ENCODE measurements around the gene PNKP.
A peak's percentile ranks its signal among the peaks of the same experiment; 100 is the strongest.

The PNKP gene

DNA sequence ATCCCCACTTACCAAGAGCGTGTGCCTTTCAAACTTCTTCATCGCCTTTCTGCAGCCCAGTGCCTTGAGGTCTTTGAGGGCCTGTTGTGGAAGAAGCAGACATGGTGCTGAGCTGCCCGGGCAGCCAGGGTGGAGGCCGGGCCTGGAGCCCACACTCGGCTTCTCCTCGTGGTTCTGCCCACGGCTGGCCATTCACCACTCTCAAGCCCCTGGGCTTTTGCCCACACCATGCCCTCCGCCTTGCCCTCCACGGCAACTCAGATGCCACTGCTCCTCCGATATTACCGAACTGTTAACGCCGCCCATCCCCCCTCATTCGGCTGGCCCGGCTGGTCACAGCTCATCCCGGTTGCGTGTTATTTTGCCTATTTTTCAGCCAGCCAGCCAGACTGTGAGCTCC is 24.0 kb upstream of the PNKP start:
- Histone ChIP-seq H3K4me3 (no peak overlapping the region), H3K27ac (peak overlapping the region in 4 of 21 experiments; percentile 12 to 49 (median 35))

DNA sequence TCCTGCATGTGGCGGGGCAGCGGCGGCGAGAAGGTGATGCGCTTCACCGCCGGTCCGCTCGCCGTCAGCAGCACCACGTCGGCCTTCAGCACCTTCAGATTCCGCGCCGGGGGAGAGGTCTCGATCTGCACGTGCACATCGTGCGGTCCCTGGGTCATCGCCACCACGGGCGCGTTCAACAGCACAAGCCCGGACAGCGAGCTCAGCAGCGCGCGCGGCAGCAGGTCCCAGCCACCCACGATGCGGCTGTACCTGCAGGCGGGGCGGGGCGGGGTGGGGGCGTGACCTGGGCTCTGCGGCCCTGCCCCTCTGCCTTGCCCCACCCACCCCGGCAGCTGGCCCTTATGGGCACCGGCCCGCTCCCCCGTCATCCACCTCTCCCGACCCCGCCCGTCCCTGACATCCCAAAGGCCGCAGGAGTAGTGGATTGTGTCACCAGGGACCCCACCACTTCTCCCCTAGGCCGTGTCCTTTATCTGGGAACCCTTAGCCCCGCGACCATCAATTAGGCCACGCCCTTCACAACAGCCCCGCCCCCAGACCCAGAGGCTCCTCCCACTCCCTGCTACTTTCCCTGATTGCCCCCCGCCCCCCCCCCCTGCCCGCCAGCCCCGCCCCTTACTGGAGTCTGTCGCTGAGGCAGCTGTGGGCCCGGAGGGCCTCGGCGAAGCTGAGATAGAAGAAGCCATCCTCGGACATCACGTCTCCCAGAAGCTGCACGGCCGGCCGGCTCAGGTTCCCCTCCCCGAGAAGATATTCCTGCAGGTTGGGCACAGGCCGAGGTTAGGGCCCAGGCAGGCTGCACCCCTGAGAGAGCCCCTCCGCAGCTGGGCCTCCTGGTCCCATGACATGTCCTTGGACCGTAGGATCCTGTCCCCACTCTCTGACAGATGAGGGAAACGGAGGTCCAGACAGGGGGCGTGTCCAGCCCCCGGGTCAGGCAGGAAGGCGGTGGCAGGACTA is 23.3 kb upstream of the PNKP start:
- peak overlapping the region in 8 of 21 experiments; percentile 11 to 65 (median 36) for H3K27ac ChIP-seq

DNA sequence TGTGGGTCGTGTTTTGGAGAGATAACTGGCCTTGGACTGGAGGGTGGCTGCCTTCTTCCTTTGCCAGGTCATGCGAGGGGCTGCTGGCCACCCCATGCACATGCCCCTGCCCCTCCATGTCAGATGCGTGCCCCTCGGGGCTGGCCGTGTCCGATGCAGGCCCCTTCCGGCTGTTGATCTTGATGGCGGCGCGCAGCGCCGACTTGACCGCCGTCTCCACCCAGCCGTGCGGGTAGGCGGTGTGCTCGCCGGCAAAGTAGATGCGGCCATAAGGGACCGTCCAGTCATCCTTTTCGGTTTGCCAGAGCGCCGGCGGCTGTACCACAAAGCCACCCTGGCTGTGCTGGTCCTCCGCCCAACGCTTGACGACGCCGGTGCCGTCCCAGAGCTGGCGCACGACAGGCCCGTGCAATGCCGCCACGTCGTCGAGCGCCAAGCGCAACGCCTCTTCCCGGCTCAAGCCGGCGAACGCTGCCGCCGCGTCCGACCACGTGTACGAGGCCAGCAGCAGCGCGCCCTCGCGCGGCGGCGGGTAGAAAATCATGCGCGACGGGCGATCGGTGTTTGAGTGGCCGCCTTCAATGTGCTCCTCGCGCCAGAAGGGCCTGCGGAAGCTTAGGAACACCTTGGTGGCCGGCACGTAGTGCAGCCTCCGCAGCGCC is 22.4 kb upstream of the PNKP start:
- peak overlapping the region in 6 of 21 experiments; percentile 11 to 65 (median 28) for H3K27ac ChIP-seq
- H3K4me3 ChIP-seq: peak overlapping the region; percentile 2 to 37 (median 26)

More for the DNA sequence above, 23.3 kb upstream of the PNKP start:
- H3K4me3 ChIP-seq: peak overlapping the region; percentile 2 to 37 (median 26)

DNA sequence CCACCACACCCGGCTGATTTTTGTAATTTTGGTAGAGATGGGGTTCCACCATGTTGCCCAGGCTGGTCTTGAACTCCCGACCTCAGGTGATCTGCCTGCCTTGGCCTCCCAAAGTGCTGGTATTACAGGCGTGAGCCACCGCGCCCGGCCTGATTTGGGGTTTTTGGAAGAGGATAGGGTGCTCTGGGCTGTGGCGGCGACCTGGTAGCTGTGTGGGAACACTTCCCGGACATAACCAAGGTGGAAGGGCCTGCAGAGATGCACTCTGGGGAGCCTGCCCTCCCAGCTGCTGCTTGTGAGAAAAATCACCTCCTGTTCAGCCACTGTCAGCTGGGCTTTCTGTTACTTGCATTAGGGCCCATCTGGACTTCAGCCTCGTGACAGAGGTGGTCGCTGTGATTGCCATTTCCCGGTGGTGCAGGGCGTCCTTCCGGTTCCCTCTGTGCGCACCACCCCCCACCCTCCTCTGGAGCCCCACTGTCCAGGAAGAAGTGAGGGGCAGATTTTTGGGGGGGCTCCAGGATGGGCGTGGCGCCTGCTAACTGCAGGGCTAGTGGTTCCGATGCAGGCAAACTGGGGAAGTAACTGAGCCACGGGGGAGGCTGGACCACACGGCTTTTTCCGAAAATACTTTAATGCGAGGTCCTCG is 21.8 kb upstream of the PNKP start:
- Histone ChIP-seq H3K4me3 (no peak overlapping the region), H3K27ac (no peak overlapping the region)

DNA sequence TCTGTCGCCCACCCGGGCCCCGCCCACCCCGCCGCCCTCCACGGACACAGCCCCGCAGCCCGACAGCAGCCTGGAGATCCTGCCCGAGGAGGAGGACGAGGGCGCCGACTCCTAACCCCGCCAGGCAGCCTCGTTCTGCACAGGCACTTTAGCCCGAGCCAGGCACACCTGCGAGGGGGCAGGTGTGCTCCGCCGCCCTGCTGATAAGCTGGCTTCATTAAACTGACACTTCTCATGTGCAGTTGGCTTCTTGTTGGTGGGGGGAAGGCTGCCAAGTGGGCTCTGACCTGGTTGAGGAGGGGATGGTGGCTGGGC is 21.1 kb upstream of the PNKP start:
- Histone ChIP-seq H3K4me3 (no peak overlapping the region), H3K27ac (no peak overlapping the region)

DNA sequence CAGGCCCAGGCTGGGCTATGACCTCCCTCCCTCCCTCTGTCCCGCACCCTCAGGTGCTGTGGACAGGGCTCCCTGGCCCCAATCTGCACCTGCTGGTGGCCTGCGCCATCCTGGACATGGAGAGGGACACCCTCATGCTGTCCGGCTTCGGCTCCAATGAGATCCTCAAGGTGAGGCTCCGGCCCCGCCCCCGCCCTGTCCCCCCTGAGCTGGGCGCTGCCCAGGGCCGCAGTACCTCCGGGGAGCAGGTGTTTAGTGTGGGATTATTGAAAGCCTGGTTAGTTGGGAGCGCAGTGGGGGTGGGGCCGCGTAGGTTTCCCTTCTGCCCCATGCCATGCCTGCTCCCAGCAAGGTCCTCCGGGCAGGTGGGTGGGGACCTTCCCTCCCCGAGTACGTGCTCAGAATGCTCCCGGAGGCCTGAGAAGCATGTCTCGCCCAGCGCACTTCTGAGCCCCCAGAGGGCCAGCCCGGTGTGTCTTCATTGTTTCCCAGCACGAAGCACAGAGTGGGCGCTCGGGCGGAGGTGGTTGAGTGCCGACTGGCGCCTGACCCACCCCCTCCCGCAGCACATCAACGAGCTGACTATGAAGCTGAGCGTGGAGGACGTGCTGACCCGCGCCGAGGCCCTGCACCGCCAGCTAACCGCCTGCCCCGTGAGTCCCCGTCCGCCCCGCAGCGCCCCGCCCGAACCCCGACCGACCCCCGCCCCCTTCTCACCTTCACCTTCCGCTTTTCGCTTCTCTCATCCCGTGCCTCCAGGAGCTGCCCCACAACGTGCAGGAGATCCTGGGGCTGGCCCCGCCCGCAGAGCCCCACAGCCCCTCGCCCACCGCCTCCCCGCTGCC is 20.5 kb upstream of the PNKP start:
- H3K27ac ChIP-seq: peak overlapping the region in 1 of 21 experiments; percentile 6
- H3K4me3 ChIP-seq: no peak overlapping the region

DNA sequence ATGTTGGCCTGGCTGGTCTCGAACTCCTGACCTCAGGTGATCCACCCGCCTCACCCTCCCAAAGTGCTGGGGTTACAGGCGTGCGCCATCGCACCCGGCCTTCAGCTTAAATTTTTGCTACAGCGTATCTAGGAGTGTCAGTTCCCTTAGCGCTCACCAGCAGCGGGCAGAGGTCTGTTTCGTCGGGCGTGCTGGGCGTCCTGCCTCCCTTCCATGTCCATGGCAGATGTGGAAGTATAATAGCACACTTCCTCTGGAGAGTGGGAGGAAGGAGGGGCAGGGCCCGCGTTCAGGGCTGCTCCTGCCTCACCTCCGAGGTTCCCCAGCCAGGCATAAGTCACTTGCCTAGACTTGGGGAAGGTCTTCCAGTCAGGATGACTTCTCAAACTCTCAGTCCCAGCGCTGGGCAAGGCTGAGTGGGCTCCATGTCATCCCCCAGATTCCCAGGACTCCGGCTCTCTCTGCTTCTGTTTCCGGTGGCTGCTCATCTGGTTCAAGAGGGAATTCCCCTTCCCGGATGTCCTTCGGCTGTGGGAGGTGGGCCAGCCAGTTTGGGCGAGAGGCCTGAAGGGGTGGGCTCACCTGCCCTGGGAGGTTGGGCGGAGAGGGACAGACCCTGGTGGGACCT is 19.8 kb upstream of the PNKP start:
- H3K4me3 ChIP-seq: no peak overlapping the region

DNA sequence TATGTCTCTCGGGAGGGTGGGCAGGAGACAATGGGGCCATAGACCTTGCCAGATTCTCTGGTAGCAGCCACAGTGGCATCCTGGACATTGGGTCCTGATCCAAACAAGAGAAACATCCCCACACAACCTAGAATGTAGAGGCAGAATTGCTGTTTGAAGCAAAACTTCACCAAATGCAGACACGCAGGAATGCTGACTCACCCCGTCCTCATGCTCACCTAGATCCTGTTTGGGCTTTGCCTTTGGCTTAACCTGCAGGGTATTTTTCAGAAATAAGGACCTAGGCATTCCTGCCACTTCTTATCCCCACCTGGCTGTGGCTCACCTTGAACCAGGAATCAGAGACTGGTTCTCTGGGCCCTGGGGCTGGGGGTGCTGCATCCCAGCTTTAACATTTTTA is 17.4 kb upstream of the PNKP start:
- Histone ChIP-seq H3K4me3 (no peak overlapping the region), H3K27ac (no peak overlapping the region)

More for the DNA sequence above, 19.8 kb upstream of the PNKP start:
- H3K27ac ChIP-seq: peak overlapping the region in 1 of 21 experiments; percentile 6

DNA sequence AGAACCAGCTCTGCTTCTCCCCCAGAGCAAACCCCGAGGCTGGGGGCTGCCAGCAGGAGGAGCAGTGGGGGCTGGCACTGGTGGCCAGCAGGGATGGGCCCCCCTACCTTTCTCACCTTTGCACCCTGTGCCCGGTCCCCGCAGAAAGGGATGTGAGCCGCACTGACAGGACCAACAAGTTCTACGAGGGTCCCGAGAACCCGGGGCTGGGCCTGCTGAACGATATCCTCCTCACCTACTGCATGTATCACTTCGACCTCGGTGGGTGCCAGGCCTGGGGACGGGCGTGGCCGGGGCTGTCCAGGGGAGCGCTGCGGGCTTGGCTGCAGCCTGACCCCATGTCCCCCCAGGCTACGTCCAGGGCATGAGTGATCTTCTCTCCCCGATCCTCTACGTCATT is 16.7 kb upstream of the PNKP start:
- H3K27ac ChIP-seq: no peak overlapping the region
- H3K4me3 ChIP-seq: no peak overlapping the region

DNA sequence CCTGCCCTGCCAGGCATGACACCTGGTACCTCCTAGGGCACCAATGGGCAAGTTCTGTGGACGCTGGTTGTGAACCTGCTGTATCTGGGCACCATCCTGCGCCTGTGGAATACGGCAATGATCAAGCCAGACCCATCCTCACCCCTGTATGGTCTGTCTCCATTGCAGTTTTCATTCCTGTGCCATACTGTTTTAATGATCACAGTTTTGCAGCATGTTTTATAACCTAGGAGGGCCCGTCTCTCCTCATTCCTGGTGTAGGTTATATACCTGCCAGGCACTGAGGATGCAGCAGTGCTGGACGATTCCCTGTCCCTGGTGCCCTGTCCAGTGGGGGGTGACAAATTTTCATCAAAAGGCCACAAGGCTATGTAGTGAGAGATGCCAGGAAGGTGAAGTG is 15.7 kb upstream of the PNKP start:
- no peak overlapping the region for H3K4me3 ChIP-seq
- H3K27ac ChIP-seq: no peak overlapping the region

DNA sequence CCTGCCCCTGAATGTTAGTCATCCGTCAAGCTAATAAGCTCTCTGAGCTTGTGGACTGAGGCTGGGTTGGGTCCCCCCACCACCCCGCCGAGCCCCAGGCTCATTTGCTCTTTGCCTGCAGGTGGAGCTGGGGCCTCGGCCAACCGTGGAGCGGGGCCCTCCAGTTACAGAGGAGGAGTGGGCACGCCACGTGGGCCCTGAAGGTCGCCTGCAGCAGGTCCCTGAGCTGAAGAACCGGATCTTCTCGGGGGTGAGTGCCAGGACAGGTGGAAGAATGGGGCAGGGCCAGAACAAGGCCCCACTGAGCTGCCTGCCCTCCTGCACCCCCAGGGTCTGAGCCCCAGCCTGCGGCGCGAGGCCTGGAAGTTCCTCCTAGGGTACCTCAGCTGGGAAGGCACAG is 15.3 kb upstream of the PNKP start:
- Histone ChIP-seq H3K4me3 (no peak overlapping the region), H3K27ac (no peak overlapping the region)

DNA sequence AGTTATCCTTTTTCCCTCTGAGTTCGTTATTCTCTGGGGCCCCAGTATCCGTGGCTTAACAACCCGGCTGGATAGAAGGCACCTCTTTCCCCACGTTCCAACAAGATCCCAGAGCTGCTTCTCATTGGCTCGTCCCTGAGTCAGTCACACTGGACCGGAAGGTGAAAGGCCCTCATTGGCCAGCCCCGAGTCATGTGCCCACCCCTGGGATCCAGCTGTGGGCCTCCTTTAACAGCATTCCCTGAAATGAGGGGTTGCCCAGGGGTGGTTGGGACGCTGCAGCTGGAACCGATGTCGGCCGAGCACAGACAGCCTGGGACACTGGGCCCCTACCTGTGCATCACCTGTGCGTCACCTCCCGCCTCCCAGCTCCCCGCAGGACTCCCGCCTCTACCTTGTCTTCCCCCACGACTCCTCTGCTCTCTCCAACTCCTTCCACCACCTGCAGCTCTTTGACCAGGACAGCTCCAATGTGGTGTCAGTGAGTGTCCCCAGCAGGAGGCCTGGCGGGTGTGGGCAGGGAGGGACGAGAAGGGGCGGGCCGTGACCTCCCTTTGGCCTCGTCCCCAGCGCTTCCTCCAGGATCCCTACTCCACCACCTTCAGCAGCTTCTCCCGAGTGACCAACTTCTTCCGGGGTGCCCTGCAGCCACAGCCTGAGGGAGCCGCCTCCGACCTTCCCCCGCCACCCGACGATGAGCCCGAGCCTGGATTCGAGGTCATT is 14.5 kb upstream of the PNKP start:
- Histone ChIP-seq H3K4me3 (no peak overlapping the region), H3K27ac (no peak overlapping the region)

DNA sequence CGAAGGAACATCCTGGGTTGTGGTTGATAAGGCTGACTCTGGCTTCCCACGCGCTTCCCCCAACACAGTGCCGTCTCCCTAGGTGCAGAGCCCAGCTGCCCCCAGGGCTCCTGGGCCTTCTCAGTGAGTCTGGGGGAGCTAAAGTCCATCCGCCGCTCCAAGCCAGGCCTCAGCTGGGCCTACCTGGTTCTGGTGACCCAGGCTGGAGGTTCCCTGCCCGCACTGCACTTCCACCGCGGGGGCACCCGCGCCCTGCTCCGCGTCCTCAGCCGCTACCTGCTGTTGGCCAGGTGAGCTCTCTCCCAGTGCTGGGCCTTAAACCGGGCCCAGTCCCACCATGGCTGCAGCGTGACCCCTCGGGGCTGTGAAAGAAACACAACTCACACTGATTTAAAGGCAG is 13.8 kb upstream of the PNKP start:
- H3K4me3 ChIP-seq: no peak overlapping the region
- no peak overlapping the region for H3K27ac ChIP-seq

DNA sequence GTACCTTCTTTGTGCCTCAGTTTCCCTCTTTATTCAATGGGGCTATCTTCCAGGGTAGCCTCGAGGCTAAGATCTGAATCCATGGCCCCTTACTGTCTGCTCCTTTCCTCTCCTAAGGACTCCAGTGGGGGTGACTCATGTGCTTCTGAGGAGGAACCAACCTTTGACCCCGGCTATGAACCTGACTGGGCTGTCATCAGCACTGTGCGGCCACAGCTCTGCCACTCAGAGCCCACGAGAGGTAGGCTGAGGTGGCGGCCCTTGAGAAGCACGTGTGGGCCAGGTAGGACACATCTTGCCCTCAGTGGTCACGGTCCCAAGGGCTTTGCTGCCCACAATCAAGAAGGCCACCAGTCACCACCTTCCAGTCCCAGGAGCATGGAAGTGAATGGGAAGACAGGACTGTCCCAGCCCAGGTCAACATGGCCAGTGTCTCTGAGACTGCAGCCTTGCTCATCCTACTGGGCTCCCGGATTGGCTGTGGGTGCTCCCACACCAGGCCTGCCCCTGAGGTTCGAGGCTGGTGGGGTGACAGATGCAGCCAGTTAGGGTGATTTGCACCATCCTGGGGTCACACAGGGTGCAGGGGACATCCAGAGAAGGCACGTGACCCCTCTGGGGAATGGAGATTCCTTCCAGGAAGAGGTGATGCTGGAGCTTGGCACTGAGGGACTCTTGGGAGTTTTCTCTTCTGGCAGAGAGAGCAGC is 12.9 kb upstream of the PNKP start:
- no peak overlapping the region for H3K27ac ChIP-seq
- no peak overlapping the region for H3K4me3 ChIP-seq

DNA sequence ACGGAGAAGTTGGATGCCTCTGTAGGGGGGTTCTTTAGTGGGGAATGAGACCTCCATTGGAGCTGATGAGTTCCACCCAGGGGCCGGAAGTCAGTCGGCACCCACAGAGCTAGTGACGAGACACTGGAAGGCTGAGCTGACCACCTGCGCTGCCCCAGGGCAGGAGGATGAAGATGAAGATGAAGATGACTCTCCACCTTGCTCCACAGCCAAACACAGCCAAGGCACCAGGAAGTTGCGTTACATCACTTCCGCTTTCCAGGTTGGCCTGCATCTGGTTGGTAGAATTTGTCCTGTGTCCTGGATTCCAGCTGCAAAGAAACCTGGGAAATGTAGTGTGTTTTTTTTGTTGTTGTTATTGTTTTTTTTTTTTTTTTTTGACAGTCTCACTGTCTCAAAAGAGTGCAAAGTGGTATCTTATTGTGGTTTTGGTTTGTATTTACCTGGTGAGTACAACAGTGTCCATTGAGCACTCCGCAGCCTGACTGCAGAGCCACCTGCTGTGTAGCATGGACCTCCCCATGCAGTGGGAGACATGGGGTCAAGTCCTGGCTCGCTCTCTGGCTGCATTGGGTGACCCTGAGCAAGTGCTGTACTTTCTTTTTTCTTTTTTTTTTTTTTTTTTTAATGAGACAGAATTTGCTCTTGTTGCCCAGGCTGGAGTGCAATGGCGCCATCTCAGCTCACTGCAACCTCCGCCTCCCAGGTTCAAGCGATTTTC is 12.0 kb upstream of the PNKP start:
- peak overlapping the region in 2 of 21 experiments; percentile 100 for H3K27ac ChIP-seq
- H3K4me3 ChIP-seq: no peak overlapping the region

DNA sequence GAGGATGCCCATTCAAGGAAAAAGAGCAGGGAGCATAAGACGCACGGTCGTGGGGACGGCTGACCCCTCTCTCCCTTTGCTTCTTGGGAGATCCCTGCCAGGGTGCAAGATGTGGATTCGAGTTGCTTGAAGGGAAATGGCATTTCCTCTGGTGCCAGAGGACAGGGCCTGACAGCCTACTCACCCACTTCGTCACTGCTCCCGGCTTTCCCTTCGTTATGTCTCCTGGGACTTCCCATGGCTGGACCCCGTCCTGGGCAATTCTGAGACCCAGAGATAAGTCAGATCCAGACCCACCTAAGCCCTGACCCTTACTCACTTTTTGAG is 11.3 kb upstream of the PNKP start:
- Histone ChIP-seq H3K4me3 (peak overlapping the region in 2 of 7 experiments; percentile 78 to 98), H3K27ac (peak overlapping the region in 16 of 21 experiments; percentile 92 to 100 (median 100))
